Fibroblast of lung (primary cell): ENCODE data around the gene CACNB2. TPM values are rescaled to one million over a fixed set of nuclear protein-coding genes. Genes with fewer than 3 reads are reported as not detected.

ENCODE experiments used
- DNase-seq, 2 donors: peaks; one replicate each; pipeline versions ENCODE4 v3.0.0 to v3.0.0-alpha.2; 2010; ENCODE audit warnings: low read depth in 2 of 2
- H2AFZ ChIP-seq: 2 replicates; pipeline ENCODE4 v1.5.1; 2012; ENCODE audit warnings: low read length, control low read depth, inconsistent platforms
- H3K27ac ChIP-seq: 2 replicates; pipeline ENCODE4 v1.5.1; 2011; ENCODE audit warnings: low read length, control low read depth; ENCODE audit not compliant: insufficient read depth
- H3K27me3 ChIP-seq: 2 replicates; pipeline ENCODE4 v1.5.1; 2011; ENCODE audit warnings: mild to moderate bottlenecking, low read length; ENCODE audit not compliant: control insufficient read depth, insufficient read depth
- H3K36me3 ChIP-seq: 2 replicates; pipeline ENCODE4 v1.5.1; 2011; ENCODE audit warnings: low read length; ENCODE audit not compliant: control insufficient read depth, insufficient read depth
- H3K4me1 ChIP-seq: 2 replicates; pipeline ENCODE4 v1.5.1; 2011; ENCODE audit warnings: low read length; ENCODE audit not compliant: control insufficient read depth, insufficient read depth; ENCODE audit errors: extremely low read depth
- H3K4me2 ChIP-seq: 2 replicates; pipeline ENCODE4 v1.5.1; 2011; ENCODE audit warnings: low read length, control low read depth; ENCODE audit not compliant: insufficient read depth; ENCODE audit errors: extremely low read depth
- H3K4me3 ChIP-seq, 4 experiments: fragments of 200-600 bp in 1 of 4; sonication (generic) in 1 of 4; replicated peaks in 1 of 4; 2 replicates each; pipeline ENCODE4 v1.5.1; 2011 to 2016; ENCODE audit warnings: low read length in 4 of 4, low read depth in 3 of 4, mild to moderate bottlenecking in 3 of 4, control low read depth in 2 of 4, inconsistent platforms in 1 of 4, mixed read lengths in 1 of 4; ENCODE audit not compliant: insufficient read depth in 1 of 4; ENCODE audit errors: control extremely low read depth in 1 of 4
- H3K79me2 ChIP-seq: 2 replicates; pipeline ENCODE4 v1.5.1; 2012; ENCODE audit warnings: mild to moderate bottlenecking, low read length, inconsistent platforms; ENCODE audit not compliant: control insufficient read depth, insufficient read depth
- H3K9ac ChIP-seq: 2 replicates; pipeline ENCODE4 v1.5.1; 2011; ENCODE audit warnings: mild to moderate bottlenecking, low read length, control low read depth; ENCODE audit not compliant: insufficient read depth
- H3K9me3 ChIP-seq: 2 replicates; pipeline ENCODE4 v1.5.1; 2012; ENCODE audit warnings: low read depth, low read length; ENCODE audit not compliant: control insufficient read depth, insufficient read depth
- H4K20me1 ChIP-seq: 2 replicates; pipeline ENCODE4 v1.5.1; 2011; ENCODE audit warnings: low read length; ENCODE audit not compliant: control insufficient read depth, insufficient read depth; ENCODE audit errors: extremely low read depth
- CTCF ChIP-seq, 2 donors: IDR thresholded peaks in 1 of 2; conservative IDR thresholded peaks in 1 of 2; 1 replicate in 1 of 2; 2 replicates in 1 of 2; pipeline ENCODE4 v1.5.1; 2011 to 2012; ENCODE audit warnings: low read length in 2 of 2, control low read depth in 1 of 2, inconsistent platforms in 1 of 2, low read depth in 1 of 2, mild to moderate bottlenecking in 1 of 2
- EZH2 ChIP-seq: IDR thresholded peaks from 2 replicates; pipeline ENCODE4 v1.5.1; 2012; ENCODE audit warnings: low read length, control low read depth, mild to moderate bottlenecking; ENCODE audit errors: missing control alignments
- polyA plus RNA-seq, 2 donors: library from polyadenylated mRNA; depleted of rRNA in 1 of 2; stranded (reverse) in 1 of 2; unstranded in 1 of 2; fragments of >200 nt; gene quantifications; 2 replicates each; pipeline ENCODE4 v1.2.1, GENCODE V29; 2011 to 2012; ENCODE audit warnings: missing spikeins in 1 of 2
- total RNA-seq: library from RNA; depleted of rRNA; stranded (reverse); fragments of >200 nt; gene quantifications from 2 replicates; pipeline ENCODE4 v1.2.1, GENCODE V29; 2014

CACNB2 gene
- total and polyA plus RNA-seq, 2 donors (not counting 1 experiment from before 2014, with no cell fraction given) = 0.66 to 0.70 TPM

DNA sequence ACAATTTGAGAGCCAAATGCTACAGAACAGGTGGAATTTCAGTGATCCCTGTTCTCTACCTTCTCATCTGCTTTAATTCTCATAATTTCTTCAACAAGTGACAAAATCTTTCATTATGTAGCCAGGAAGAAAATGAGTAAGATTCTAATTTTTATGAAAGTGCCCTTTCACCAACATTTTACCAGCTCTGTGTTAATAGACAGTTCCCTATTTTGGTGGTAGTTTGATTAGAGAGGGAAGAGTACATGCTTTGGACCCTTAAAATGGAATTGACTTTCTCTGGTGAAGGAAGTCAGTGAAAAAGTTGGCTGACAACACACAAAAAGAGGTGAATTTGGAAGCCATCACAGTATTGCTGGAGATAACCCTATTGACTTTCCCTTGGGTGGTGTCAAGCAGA is 61.7 kb downstream of the CACNB2 start:
- Histone ChIP-seq H2AFZ (no peak overlapping the region), H3K79me2 (no peaks in the 10 kb centered on the region), H3K4me3 (no peak overlapping the region), H3K36me3 (no peaks in the 10 kb centered on the region), H3K27ac (no peak overlapping the region), H3K9me3 (no peaks in the 10 kb centered on the region), H3K4me2 (no peak overlapping the region), H3K4me1 (peaks cover 2% of the 10 kb centered on the region), H4K20me1 (no peaks in the 10 kb centered on the region), H3K9ac (no peak overlapping the region), H3K27me3 (no peaks in the 10 kb centered on the region)
- DNase-seq = no peak
- TF ChIP-seq EZH2 (no peak), CTCF (conservative IDR thresholded peaks at IDR 0.05 in 1 of 2, IDR thresholded peaks at IDR 0.05 in 1 of 2; ENCODE audit: low read depth in 1 of 2, low read length in 2 of 2) (no peak)

DNA sequence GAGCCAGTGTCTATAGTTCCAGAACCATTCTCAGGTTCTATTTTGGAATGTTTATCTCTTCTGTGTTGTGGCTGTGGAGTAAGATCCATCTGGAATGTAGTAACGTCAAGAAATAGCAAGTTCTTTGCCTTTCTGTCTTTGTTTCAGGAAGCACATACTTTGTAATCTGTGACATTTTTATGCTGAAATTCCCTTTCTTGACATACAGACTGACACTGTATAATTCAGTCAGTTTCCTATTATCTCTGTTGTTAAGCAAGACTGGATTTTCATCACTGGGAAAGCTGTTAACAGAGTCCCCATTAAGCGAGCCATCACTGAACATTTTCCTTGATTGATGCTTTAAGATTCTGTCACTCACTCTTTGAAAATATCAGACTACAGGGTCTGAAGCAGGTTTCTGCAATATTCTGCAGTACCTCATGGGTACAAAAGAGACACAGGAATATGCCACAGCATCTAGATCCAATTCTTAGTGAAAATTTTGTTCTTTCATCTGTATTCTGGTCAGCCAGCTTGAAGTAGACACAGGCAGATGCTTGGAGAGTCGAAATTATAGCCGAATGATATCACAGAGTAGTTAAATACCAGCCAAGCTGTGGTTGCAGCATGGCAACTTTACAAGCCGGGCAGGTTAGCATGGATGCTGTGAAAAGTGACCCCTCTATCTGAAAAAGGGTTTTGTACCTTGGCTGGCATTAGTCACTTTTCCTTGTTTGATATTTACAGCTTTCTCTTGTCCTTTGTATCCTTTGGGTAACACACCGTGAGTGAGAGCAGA is 62.6 kb downstream of the CACNB2 start:
- Histone ChIP-seq H3K79me2 (no peaks in the 10 kb centered on the region), H3K27ac (no peak overlapping the region), H3K36me3 (no peaks in the 10 kb centered on the region), H3K9ac (no peak overlapping the region), H3K9me3 (no peaks in the 10 kb centered on the region), H3K4me2 (no peak overlapping the region), H2AFZ (no peak overlapping the region), H3K4me3 (no peak overlapping the region), H3K27me3 (no peaks in the 10 kb centered on the region), H3K4me1 (peaks cover 2% of the 10 kb centered on the region), H4K20me1 (no peaks in the 10 kb centered on the region)
- TF ChIP-seq CTCF (conservative IDR thresholded peaks at IDR 0.05 in 1 of 2, IDR thresholded peaks at IDR 0.05 in 1 of 2; ENCODE audit: low read depth in 1 of 2, low read length in 2 of 2) = no peak
- no peak for TF ChIP-seq EZH2
- peak in 1 of 2 donors; percentile 37 for DNase-seq

- H3K9me3 ChIP-seq = no peaks in the 10 kb centered on the region
- H3K4me1 ChIP-seq = peaks cover 2% of the 10 kb centered on the region
- H3K27ac ChIP-seq = no peak overlapping the region
- H3K79me2 ChIP-seq = no peaks in the 10 kb centered on the region
- no peaks in the 10 kb centered on the region for H3K36me3 ChIP-seq
- H3K27me3 ChIP-seq = no peaks in the 10 kb centered on the region
- H3K9ac ChIP-seq = no peak overlapping the region
- DNase-seq = peak in 1 of 2 donors; percentile 12
- no peak overlapping the region for H3K4me2 ChIP-seq
- no peak for TF ChIP-seq CTCF (conservative IDR thresholded peaks at IDR 0.05 in 1 of 2, IDR thresholded peaks at IDR 0.05 in 1 of 2; ENCODE audit: low read depth in 1 of 2, low read length in 2 of 2)
- TF ChIP-seq EZH2 = no peak
- H3K4me3 ChIP-seq = no peak overlapping the region
- no peaks in the 10 kb centered on the region for H4K20me1 ChIP-seq
- H2AFZ ChIP-seq = no peak overlapping the region
Measured at GRCh38 chr10:18203471-18203870, 63.2 kb downstream of the CACNB2 start.
